GM23338 (cell line): ENCODE data around the gene EYS. TPM values are rescaled to one million over a fixed set of nuclear protein-coding genes. Genes with fewer than 3 reads are reported as not detected.
A peak's percentile ranks its signal among the peaks of the same experiment; 100 is the strongest.
"Not testable (repeated sequence)": the region's sequence is repeated elsewhere in the genome, so short reads cannot be mapped to it uniquely, and the experiment has no call there.

Source experiments
- ATAC-seq: fragments of 200-7000 bp; cut with Tn5 transposase; 3 replicates; pipeline ENCODE4 v1.9.1; 2020
- DNase-seq: peaks from one replicate; pipeline ENCODE4 v3.0.0-alpha.2; 2015; ENCODE audit warnings: low spot score
- H2AFZ ChIP-seq: fragments of 200-600 bp; sonication (generic); 2 replicates; pipeline ENCODE4 v1.8.0; 2016; ENCODE audit warnings: antibody characterized with exemption, mild to moderate bottlenecking, moderate library complexity
- H3F3A ChIP-seq: fragments of 200-600 bp; sonication (generic); replicated peaks from 2 replicates; pipeline ENCODE4 v1.8.0; 2017; ENCODE audit warnings: antibody characterized with exemption, mixed run types, low read depth
- H3K27ac ChIP-seq: fragments of 200-600 bp; sonication (generic); 2 replicates; pipeline ENCODE4 v1.6.1; 2016; ENCODE audit warnings: low read depth
- H3K27me3 ChIP-seq: fragments of 200-600 bp; sonication (generic); 2 replicates; pipeline ENCODE4 v1.8.0; 2016; ENCODE audit warnings: mild to moderate bottlenecking, mixed run types, moderate library complexity; ENCODE audit not compliant: insufficient read depth
- H3K36me3 ChIP-seq: fragments of 200-600 bp; sonication (generic); 2 replicates; pipeline ENCODE4 v1.8.0; 2016; ENCODE audit warnings: mild to moderate bottlenecking; ENCODE audit not compliant: insufficient read depth
- H3K4me1 ChIP-seq: fragments of 200-600 bp; sonication (generic); 2 replicates; pipeline ENCODE4 v1.8.0; 2016; ENCODE audit warnings: mild to moderate bottlenecking, moderate library complexity; ENCODE audit not compliant: insufficient read depth
- H3K4me2 ChIP-seq: fragments of 200-600 bp; sonication (generic); 2 replicates; pipeline ENCODE4 v1.7.1; 2017; ENCODE audit warnings: mixed run types
- H3K4me3 ChIP-seq: fragments of 200-600 bp; sonication (generic); 2 replicates; pipeline ENCODE4 v1.6.1; 2016; ENCODE audit warnings: mixed run types
- H3K79me2 ChIP-seq: fragments of 200-600 bp; sonication (generic); replicated peaks from 2 replicates; pipeline ENCODE4 v1.8.0; 2017; ENCODE audit warnings: mild to moderate bottlenecking; ENCODE audit not compliant: insufficient read depth
- H3K9me2 ChIP-seq: fragments of 200-600 bp; sonication (generic); 2 replicates; pipeline ENCODE4 v1.8.0; 2017; ENCODE audit not compliant: insufficient read depth
- H4K20me1 ChIP-seq: fragments of 200-600 bp; sonication (generic); replicated peaks from 2 replicates; pipeline ENCODE4 v1.8.0; 2017; ENCODE audit warnings: mild to moderate bottlenecking; ENCODE audit not compliant: insufficient read depth
- H3K27ac Mint-ChIP-seq: 2 replicates; pipeline ENCODE4 v1.8.0; 2020; ENCODE audit warnings: inconsistent platforms, mild to moderate bottlenecking, moderate library complexity, mixed read lengths
- H3K27me3 Mint-ChIP-seq: 3 replicates; pipeline ENCODE4 v1.8.0; 2022; ENCODE audit warnings: low read depth, mild to moderate bottlenecking, moderate library complexity, mixed read lengths, inconsistent platforms; ENCODE audit not compliant: insufficient read depth, poor library complexity
- H3K36me3 Mint-ChIP-seq: 3 replicates; pipeline ENCODE4 v1.8.0; 2021; ENCODE audit warnings: low read depth, mild to moderate bottlenecking, inconsistent platforms, moderate library complexity, mixed read lengths
- H3K4me1 Mint-ChIP-seq: 3 replicates; pipeline ENCODE4 v1.8.0; 2020; ENCODE audit warnings: mild to moderate bottlenecking, inconsistent platforms, mixed read lengths
- H3K4me3 Mint-ChIP-seq: 3 replicates; pipeline ENCODE4 v1.8.0; 2021; ENCODE audit warnings: moderate library complexity, mild to moderate bottlenecking, inconsistent platforms, mixed read lengths
- H3K9me3 Mint-ChIP-seq: 3 replicates; pipeline ENCODE4 v1.8.0; 2020; ENCODE audit warnings: moderate library complexity, mild to moderate bottlenecking, inconsistent platforms, mixed read lengths
- CREB1 ChIP-seq: fragments of 250-450 bp; sonication (Bioruptor Pico); IDR thresholded peaks from 2 replicates; pipeline ENCODE4 v1.5.0; 2020; ENCODE audit warnings: low read depth, mild to moderate bottlenecking, moderate library complexity
- CTCF ChIP-seq, 2 experiments: fragments of 200-600 bp in 1 of 2; sonication (generic) in 1 of 2; conservative IDR thresholded peaks; 2 replicates each; pipeline versions ENCODE4 v1.5.1 to v1.6.1; 2016 to 2017; ENCODE audit warnings: antibody characterized with exemption in 2 of 2, low read depth in 2 of 2, mild to moderate bottlenecking in 2 of 2, moderate library complexity in 1 of 2
- EZH2phosphoT487 ChIP-seq: fragments of 200-600 bp; sonication (generic); IDR thresholded peaks from one replicate; pipeline ENCODE4 v1.8.1; 2018; ENCODE audit warnings: antibody characterized with exemption; ENCODE audit not compliant: unreplicated experiment
- POLR2AphosphoS5 ChIP-seq: IDR thresholded peaks from 2 replicates; pipeline ENCODE4 v1.6.1; 2016; ENCODE audit warnings: antibody characterized with exemption, low read depth
- ZNF462 ChIP-seq: fragments of 250-450 bp; sonication (Bioruptor Pico); IDR thresholded peaks from 2 replicates; pipeline ENCODE4 v1.5.0; 2020; ENCODE audit warnings: mild to moderate bottlenecking, moderate library complexity
- polyA plus RNA-seq: library from polyadenylated mRNA; unstranded; fragments of >200 nt; fragmentation: Nextera tagmentation; extraction: Ambion mirVana; gene quantifications from 2 replicates; pipeline ENCODE4 v1.2.1, GENCODE V29; 2016
- total RNA-seq: library from RNA; depleted of rRNA; stranded (reverse); fragments of >200 nt; shearing (Covaris generic); gene quantifications from 2 replicates; pipeline ENCODE4 v1.2.3, GENCODE V29; 2014

Gene EYS
- total and polyA plus RNA-seq, 2 experiments from 2014 or later = 0.38 to 0.52 TPM

GRCh38 chr6:63803371-63803770, 1903.7 kb downstream of the EYS start (continued):
- TF ChIP-seq ZNF462 (CRISPR knock-in tag) (no peak), CREB1 (CRISPR knock-in tag) (no peak), POLR2AphosphoS5 (no peak)

DNA sequence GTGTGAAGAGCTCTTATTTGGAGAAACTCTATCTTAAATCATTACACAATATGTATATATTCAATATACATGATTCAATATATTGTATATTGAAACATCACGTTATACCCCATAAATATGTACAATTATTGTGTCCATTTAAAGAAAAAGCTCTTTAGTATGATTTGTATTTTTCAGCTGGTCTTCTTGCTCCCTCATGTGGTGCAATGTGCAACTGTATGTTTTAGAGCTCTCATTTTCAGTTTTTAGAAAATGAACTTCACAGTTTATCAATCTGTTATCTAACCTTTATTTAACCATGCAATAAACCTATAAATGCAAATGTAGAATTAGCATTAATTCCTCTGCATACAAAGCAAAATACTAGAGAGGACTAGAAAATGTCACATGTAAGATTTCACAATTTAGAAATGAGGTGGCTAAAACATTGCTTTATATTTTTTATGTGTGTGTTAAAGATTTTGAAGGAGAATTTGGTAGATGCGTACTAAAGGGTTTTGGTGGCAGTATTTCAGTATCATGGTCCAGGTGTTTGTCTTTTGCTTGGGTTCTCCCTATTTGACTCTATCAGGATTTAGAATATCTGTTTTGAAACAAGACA, 1904.3 kb downstream of the EYS start:
- H3K36me3 ChIP-seq = no peaks in the 10 kb centered on the region
- Mint-ChIP-seq H3K36me3 (no peaks in the 10 kb centered on the region), H3K4me3 (no peak overlapping the region), H3K4me1 (peaks cover 11% of the 10 kb centered on the region; the same call in 2 of the 3 replicates), H3K9me3 (no peaks in the 10 kb centered on the region; the same call in 1 of the 3 replicates), H3K27me3 (no peaks in the 10 kb centered on the region), H3K27ac (no peak overlapping the region)
- no peak overlapping the region for H3K27ac ChIP-seq
- no peaks in the 10 kb centered on the region for H3F3A ChIP-seq
- no peak overlapping the region for H3K4me2 ChIP-seq
- no peaks in the 10 kb centered on the region; the same call in 1 of the 2 replicates for H4K20me1 ChIP-seq
- ATAC-seq = no peak
- TF ChIP-seq CTCF (conservative IDR thresholded peaks at IDR 0.05; ENCODE audit: low read depth in 2 of 2) = peak; percentile 57 to 74
- no peak for TF ChIP-seq EZH2phosphoT487
- no peaks in the 10 kb centered on the region for H3K79me2 ChIP-seq
- H3K4me1 ChIP-seq = no peaks in the 10 kb centered on the region; the same call in 1 of the 2 replicates
- peak; percentile 16 for DNase-seq
- no peaks in the 10 kb centered on the region for H3K9me2 ChIP-seq
- H3K27me3 ChIP-seq = no peaks in the 10 kb centered on the region
- no peak overlapping the region for H2AFZ ChIP-seq
- no peak overlapping the region for H3K4me3 ChIP-seq

- DNase-seq, H3F3A ChIP-seq, H3K9me3 Mint-ChIP-seq, H3K27ac ChIP-seq, H3K4me1 ChIP-seq, H3K79me2 ChIP-seq, H2AFZ ChIP-seq, H3K4me2 ChIP-seq, H3K4me1 Mint-ChIP-seq, ATAC-seq, H3K36me3 Mint-ChIP-seq, H3K27me3 ChIP-seq, H3K27ac Mint-ChIP-seq, H3K4me3 ChIP-seq, H3K27me3 Mint-ChIP-seq, H4K20me1 ChIP-seq, H3K36me3 ChIP-seq, H3K9me2 ChIP-seq, H3K4me3 Mint-ChIP-seq: not testable (repeated sequence)
Observed at GRCh38 chr6:63800386-63800785, 1906.6 kb downstream of the EYS start.
